ENCODE measurements around the gene C6orf15.
"Not testable (repeated sequence)": the region's sequence is repeated elsewhere in the genome, so short reads cannot be mapped to it uniquely, and the experiment has no call there.

The C6orf15 gene

DNA sequence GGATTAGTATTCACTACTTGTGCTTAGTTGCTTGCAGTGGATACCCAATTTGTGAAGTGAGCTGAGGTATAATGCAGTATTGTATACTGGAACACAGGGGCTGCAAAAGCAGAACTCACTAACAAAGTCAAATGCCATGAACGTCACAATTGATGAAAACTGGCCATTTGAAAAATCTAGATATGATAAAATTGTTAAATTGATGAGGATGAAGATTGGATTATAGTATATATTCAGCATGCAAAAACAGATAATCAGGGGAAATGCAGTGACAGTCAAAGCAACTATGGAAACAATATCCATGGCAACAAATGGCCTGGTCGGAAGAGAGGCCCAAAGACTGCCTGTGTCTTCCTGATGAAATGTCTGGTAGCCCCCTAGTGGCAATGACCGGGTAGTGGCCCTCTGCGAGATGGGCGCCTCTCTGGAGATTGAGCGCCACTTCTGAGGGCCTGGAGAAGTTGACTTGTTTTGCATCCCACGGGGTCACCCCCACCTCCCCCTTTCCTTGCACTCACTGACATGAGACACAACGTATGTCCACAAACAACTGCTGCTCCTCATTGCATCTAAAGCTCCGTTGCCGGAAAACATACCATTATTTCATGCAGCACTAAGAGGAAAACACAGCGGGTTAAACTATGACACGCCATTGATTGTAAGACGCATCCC, 43.6 kb downstream of the C6orf15 start:
- DNase-seq (ENCODE audit: low read depth in 3 of 3): peak; percentile 33 to 68 (median 63)

DNA sequence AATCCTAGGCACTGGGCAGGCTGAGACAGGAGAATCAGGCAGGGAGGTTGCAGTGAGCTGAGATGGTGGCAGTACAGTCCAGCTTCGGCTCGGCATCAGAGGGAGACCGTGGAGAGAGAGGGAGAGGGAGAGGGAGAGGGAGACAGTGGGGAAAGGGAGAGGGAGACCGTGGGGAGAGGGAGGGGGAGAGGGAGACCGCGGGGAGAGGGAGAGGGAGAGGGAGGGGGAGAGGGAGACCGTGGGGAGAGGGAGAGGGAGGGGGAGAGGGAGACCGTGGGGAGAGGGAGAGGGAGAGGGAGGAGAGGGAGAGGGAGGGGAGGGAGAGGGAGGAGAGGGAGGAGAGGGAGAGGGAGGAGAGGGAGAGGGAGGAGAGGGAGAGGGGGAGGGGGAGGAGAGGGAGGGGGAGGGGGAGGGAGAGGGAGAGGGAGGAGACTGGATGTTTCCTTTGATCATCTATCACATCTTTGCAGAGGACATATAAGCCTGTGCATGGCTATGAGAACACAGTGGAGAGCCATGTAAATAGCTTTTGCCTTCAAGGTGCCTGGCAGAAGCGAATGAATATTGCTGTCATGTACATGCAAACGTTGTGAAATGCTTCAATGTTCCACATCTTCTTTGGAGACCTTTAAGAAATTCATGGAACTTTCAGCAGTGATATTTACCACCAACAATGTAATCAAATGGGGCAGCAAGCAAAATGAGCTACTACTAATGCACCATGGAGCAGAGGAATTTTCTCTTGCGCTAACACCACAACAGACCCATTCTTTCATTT, 44.3 kb downstream of the C6orf15 start:
- not testable (repeated sequence) for DNase-seq (ENCODE audit: low read depth in 3 of 3)

DNA sequence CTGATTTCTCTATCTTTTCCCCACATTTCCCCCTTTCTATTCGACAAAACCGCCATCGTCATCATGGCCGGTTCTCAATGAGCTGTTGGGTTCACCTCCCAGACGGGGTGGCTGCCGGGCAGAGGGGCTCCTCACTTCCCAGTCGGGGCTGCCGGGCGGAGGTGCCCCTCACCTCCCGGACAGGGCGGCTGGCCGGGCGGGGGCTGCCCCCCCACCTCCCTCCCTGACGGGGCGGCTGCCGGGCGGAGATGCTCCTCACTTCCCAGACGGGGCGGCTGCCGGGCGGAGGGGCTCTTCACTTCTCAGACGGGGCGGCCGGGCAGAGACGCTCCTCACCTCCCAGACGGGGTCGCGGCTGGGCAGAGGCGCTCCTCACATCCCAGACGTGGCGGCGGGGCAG, 45.3 kb downstream of the C6orf15 start:
- DNase-seq (ENCODE audit: low read depth in 3 of 3): not testable (repeated sequence)

DNA sequence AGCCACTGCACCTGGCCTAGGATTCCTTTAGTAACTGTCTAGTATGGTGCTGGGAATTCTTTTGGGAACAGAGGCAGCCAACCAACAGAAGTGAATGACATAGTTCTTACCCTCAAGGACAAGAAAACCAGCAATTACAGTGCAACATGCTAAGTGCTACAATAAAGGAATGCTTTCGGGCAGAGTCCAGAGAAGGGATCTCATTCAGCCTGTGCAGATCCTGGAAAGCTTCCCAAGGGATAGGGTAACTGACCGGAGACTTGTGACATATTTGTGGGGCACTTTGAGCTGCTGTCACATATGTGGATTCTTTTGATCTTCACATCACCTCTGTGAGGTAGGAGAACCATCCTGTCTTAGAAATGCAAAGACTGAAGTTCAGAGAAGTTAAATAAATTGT, 46.8 kb downstream of the C6orf15 start:
- DNase-seq (ENCODE audit: low read depth in 3 of 3): no peak

DNA sequence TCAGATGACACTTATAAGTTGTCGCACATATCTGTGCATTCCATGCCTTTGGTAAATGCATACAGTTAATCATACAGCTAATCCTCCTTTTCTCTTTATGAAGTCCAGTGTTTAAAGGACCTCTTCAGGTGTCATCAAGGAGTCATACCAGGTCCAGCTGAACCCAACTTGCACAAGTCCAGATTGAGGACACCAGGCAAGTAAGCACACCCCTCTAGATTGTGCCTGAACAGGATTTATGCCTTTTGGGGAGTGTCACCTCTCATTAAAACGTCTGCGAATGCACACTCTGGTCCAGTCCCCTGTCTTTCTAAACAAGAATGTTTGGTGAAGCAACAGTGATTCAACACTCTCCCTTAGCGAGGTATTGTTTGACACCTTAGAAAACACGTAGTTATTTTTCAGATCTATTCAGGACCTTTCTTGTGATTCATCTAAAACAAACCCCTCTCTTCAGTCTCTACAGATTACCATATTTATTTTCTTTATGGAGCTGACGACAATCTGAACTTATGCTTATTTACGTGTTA, 48.4 kb downstream of the C6orf15 start:
- no peak for DNase-seq (ENCODE audit: low read depth in 3 of 3)

Measured in stimulated activated CD4-positive, alpha-beta T cell treated with anti-CD3 and anti-CD28 coated beads, TNF-alpha, amount 100 ng/mL, for 24 hours (primary cell).